Nucleus accumbens (tissue), 56 donors: ENCODE results near the gene ATP5F1D.

Experiments
- DNase-seq, 56 donors: peaks; one replicate each; lab custom pipeline; 2025; lab: John Stamatoyannopoulos, UW

ATP5F1D gene

DNA sequence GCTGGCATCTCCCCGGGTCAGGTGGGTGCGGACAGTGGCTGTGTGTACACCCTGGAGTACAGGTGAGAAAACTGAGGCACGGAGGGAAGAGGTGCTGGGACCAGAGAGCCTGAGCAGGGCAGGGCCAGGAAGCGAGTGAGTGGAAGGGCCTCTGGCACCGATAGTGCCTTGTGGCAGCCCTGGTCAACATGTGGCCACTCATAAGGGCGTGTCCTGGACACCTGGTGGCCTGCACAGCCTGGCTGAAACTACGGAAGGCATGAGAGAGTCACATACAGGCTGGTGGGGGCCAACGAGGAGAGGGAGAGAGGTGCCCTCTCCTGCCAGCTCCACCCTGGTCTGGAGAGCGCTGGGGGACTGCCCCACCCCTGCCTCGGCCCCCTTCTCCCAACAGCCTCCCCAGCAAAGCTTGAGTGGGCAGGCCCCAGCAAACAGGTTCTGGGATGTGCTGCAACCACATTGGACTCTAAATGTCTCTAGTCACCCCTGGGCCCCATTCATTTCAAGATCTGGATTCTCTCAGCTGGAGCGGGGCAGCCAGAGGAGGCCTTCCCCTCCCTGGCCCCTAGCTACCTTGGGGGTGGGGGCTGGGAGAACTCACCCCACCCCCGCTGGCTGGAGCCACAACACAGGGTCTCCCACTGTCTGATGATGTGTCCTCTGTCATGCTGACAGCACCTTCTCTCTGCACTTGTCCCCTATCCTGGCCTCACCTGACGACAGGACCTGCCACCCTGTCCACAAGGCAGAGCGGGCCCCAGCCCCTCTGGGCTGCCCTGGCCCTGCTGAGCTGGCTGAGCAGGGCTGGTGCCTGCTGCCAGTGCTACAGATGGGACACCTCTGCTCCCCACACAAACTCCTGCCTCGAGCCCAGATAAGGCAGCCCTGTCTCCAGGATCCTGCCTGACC, 9.6 kb upstream of the ATP5F1D start:
- no peak for DNase-seq

- DNase-seq: peak in 1 of 56 donors; percentile 23
These were observed 8.9 kb upstream of the ATP5F1D start for GRCh38 chr19:1232652-1233072.

DNA sequence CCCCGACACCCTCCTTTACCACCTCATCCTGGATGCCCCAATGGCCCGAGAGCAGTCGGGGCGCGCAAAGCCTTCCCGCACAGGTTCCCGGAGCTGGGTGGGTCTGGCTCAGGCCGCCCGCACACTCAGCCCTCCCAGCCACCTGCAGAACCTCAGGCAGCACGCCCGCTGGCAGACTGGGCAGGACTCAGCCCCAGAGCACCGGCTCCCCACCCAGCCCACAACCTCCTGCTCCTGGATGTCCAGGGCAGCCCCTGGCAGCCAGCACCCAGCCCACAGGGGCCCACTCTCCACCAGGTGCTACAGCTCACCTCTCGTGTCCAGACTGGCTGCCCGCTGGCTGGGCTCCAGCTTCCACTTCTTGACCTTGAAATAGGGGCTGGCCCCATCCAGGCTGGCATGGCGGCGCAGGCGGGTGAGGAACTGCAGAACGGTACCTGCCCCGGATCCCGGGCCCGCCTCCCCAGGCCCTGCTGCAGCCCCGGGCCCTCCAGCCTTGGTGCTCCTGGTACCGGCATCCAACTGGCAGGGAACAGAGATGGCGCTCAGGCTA, 8.4 kb upstream of the ATP5F1D start:
- no peak for DNase-seq

DNA sequence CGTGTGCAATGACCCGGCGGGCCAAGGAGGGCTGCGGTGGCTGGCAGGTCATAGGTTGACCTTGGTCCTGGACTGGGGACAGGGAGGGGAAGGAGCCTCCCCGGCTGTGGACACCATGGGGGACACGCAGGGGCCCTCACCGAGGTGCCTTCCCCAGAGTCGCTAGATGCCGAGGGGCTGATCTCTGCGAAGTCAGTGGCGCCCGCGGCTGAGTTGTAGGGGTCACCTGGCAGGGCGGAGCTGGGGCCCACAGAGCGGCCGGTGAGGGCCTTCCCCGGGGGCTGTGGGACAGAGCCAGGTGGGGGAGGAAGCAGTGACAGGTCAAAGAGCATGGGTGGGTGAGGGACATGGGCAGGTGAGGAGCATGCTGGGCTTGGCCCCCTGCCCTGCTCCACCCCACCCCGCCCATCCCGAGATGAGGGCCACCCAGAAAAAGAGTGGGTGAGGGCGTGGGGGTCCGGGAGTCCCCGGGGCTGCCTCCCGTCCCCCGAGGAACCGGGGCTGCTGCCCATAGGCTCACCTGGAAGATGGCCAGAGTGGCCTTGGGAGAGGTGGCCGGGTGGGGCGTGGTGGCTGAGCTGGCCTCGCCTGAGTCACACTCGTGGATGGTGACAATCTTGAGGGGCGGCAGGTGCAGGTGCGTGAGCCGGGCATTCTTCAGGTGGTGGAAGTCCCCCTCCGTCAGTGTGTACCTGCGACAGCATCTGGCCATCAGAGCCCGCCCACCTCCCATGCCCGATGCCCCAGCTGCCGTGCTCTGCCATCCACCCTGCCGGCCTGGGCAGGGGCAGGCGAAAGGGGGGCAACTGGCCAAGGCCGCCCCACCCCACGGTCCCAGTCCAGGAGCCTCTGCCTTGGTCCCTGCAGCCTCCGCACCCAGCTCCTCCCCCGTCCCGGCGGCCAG, 7.2 kb upstream of the ATP5F1D start:
- no peak for DNase-seq

- no peak for DNase-seq
These were observed 6.6 kb upstream of the ATP5F1D start for GRCh38 chr19:1234955-1235380.

- DNase-seq: peak in 2 of 56 donors; percentile 37 to 45
These were observed 5.7 kb upstream of the ATP5F1D start for GRCh38 chr19:1235625-1236538.

GRCh38 chr19:1236576-1236975, 5.0 kb upstream of the ATP5F1D start:
- peak in 31 of 56 donors; percentile 16 to 80 (median 46) for DNase-seq

- DNase-seq: peak in 27 of 56 donors; percentile 7 to 51 (median 33)
These were observed 4.4 kb upstream of the ATP5F1D start for GRCh38 chr19:1237027-1237659.

DNA sequence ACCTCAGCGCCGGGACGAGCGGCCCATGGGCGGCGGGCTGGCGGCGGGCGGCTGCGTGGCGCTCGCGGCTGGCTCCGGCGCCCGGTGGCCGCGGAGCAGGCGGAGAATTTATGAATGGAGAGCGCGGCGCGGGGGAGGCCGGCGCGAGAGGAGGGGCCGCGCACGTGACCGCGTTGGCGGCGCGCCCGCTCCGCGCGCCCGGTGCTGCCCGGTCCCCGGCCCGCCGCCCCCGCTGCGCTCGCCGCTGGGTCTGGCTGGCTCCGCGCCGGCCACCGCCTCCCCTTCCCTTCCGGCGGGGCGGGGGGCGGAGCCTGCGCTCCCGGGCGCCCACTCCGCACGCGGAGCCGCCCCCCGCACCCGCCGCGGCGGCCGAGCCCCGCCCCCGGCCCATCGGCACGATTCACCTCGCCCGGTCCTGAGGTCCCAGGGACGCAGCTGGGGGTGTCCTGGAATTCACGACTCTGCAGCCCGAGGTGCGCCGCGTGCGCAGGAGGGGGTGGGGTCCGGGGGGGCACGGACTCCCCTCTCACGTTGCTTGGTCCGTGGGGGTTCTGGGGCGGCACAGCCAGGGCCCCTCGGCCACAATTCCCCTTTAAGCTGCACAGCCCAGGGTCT, 3.7 kb upstream of the ATP5F1D start, which contains the start of gene CBARP:
CBARP (minus strand) TSS at position 252 of the 615 bp plus-strand sequence. CDS start 1,905 bp downstream, outside the sequence.
- peak in 36 of 56 donors; percentile 15 to 77 (median 44) for DNase-seq

DNA sequence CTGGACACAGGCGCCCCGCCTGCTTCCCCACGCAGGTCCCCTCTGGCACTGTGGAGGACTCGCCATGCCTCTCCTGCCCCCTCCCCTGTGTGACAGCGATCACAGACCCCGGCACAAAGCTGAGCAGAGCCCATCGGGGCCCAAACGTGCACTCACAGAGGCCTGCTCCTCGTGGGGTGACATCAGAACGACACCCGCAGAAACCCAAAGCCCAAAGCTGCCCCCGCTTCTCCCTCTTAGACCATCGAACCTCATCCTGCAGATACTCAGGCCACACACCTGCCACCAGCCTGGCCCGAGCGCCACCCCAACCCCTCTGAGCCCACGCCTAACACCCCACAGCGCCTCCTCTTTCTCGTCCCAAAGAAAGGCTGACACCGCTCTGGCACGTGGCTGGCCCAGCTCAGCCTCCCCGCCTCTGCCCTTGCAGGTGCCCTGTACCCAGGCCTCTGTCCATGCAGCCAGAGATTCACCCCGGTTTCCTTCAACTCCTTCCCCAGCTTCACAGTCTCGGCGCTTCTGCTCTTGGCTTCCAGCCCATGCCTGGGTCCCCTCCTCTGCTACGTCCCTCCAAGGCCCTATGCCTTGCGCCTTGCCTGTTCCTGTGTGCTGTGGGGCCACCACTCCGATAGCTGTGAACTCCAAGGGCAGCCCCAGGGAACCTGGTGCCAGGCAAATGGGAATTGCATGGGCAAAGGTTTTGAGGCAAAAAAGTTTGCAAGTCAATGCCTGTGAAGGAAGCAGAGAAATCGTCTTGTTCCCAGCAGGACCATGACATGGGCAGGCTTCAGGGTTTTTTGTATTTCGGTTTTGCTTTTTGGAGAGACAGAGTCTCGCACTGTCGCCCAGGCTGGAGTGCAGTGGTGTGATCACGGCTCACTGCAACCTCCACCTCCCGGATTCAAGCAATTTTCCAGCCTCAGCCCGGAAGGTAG, 2.9 kb upstream of the ATP5F1D start:
- peak in 7 of 56 donors; percentile 22 to 53 (median 42) for DNase-seq

DNA sequence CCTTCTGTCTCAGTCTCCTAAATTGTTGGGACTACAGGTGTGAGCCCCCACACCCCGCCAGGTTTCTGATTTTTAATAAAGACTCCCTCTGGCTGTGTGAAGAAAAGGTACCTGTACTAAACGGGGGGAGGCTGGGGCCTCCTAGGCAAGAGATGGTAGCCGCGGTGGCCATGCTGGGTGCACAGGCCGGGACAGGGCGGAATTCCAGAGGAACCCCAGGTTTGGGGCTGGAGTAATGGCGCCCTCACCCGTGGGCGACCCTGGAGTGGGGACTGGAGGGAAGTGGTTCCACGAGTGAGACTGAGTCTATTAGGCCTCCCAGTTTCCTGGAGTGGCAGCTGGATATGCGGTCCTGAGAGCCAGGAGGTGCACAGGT, 2.1 kb upstream of the ATP5F1D start:
- DNase-seq: peak in 1 of 56 donors; percentile 59

DNA sequence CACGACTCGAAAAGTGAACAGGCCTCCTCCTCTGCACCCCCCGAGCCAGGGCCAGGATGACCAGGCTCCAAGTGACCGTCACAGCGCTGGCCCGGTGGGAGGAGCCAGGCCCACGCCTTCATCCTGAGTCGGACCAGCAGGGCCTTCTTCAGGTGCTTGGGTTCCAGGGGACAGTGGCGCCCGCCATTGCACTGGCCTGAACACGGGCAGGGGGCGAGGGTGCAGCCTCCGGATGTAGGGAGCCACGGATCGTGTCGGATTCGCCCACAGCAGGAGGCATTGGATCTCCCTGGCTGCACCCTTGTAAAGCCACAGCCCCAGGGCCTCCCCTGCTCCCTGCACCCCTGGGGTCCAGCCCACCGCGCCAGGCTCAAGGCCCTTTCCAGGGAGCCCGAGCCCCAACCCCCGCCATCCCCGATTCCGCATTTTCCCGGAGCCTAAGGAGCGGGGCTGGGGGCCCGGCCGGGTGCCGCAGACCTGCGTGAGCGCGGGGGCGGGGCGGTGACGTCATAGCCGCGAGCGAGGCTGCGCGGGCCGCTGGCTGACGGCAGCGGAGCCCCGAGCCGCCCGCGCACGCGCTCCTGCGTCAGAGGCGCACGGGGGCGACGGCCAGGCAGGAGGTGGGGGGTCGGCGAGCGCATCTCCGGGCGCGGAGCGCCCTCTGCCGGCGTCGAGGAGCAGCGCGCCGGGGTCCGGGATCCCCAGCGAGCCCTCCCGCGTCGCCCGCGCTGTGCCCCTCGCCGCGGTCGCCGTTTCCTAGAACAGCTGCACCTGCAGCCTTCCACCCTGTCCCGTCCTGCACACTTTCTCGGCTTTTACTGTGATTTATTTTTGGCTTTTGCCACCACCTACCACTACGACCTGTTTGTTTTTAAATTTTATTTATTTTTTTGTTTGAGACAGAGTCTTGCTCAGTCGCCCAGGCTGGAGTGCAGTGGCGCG, 1.5 kb upstream of the ATP5F1D start:
- peak in 54 of 56 donors; percentile 46 to 95 (median 81) for DNase-seq

- DNase-seq: peak in 2 of 56 donors; percentile 24 to 26
These were observed 626 bp upstream of the ATP5F1D start for GRCh38 chr19:1240925-1241324.

- DNase-seq: peak in 55 of 56 donors; percentile 24 to 93 (median 73)
These were observed 2.5 kb downstream of the ATP5F1D start for GRCh38 chr19:1243768-1244692.
